Measurements from ENCODE around the gene CNTN1.

DNA sequence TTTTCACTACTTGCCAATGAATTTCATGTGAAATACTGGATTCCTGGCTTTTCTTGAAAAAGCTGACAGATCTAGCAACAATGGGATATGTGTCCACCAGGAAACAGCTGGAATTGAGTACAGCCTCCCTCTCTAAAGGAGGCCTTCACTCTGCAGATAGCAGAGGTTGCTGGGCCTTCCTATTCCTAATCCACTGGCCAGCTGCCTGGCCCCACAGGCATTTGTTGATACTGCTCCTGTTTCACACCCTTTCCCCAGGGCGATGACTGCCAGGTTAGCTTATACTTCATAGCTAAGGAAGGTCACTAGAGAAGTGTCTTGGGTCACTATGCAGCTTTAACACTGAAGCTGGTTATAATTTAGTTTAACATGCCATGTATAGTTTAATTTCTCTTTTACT, 408.3 kb downstream of the CNTN1 start:
- no peak for TF ChIP-seq EZH2 (IDR thresholded peaks at IDR 0.05; ENCODE audit: borderline replicate concordance, low read depth, low read length, severe bottlenecking)
- TF ChIP-seq, protein P1, sequence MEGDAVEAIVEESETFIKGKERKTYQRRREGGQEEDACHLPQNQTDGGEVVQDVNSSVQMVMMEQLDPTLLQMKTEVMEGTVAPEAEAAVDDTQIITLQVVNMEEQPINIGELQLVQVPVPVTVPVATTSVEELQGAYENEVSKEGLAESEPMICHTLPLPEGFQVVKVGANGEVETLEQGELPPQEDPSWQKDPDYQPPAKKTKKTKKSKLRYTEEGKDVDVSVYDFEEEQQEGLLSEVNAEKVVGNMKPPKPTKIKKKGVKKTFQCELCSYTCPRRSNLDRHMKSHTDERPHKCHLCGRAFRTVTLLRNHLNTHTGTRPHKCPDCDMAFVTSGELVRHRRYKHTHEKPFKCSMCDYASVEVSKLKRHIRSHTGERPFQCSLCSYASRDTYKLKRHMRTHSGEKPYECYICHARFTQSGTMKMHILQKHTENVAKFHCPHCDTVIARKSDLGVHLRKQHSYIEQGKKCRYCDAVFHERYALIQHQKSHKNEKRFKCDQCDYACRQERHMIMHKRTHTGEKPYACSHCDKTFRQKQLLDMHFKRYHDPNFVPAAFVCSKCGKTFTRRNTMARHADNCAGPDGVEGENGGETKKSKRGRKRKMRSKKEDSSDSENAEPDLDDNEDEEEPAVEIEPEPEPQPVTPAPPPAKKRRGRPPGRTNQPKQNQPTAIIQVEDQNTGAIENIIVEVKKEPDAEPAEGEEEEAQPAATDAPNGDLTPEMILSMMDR (IDR thresholded peaks at IDR 0.05; ENCODE audit: borderline replicate concordance, extremely low read depth, low read length, poor library complexity, severe bottlenecking): no peak

Measured in DND-41 (cell line).